HCT116 (cell line): Measurements from ENCODE around the gene CIITA. TPM values are rescaled to one million over a fixed set of nuclear protein-coding genes. Genes with fewer than 3 reads are reported as not detected.

Source experiments
- ATAC-seq: fragments of 200-7000 bp; cut with Tn5 transposase; 2 replicates; pipeline ENCODE4 v1.9.1; 2020; ENCODE audit warnings: mild to moderate bottlenecking, moderate library complexity
- BruUV-seq: library from RNA; stranded (reverse); fragments of 400-500 nt; replicated peaks from 2 replicates; lab custom pipeline; 2021; lab: Mats Ljungman, UMichigan
- CTCF ChIA-PET: fragments of 300-600 bp; sonication (Branson Sonifier 250); formaldehyde crosslinking; loops from one replicate; lab custom pipeline; 2021; ENCODE audit warnings: antibody characterized with exemption; lab: Charles Lee
- POLR2A ChIA-PET: fragments of 300-600, 350-600 bp; sonication (Branson Sonifier 250); formaldehyde crosslinking; loops from one replicate; lab custom pipeline; 2021; ENCODE audit warnings: antibody characterized with exemption; lab: Charles Lee
- RAD21 ChIA-PET, 2 experiments: fragments of 300-600 bp; sonication (Branson Sonifier 250); formaldehyde crosslinking; loops; one replicate each; lab custom pipeline; 2023; ENCODE audit warnings: low total read pairs in 2 of 2; ENCODE audit not compliant: uncharacterized antibody in 2 of 2, unreplicated experiment in 2 of 2, low non-redundant PET in 1 of 2; lab: Charles Lee
- DNase-seq: peaks from one replicate; pipeline ENCODE4 v3.0.0-alpha.2; 2010; ENCODE audit warnings: low read depth, low spot score
- H2AFZ ChIP-seq: fragments of 200-600 bp; shearing (Covaris generic), sonication (generic); 2 replicates; pipeline ENCODE4 v1.6.1; 2017; ENCODE audit warnings: low read depth, mixed run types, mixed read lengths, antibody characterized with exemption, low read length; ENCODE audit not compliant: poor library complexity, severe bottlenecking
- H3K27ac ChIP-seq: 2 replicates; pipeline ENCODE4 v1.5.1; 2012; ENCODE audit warnings: low read depth, low read length
- H3K27me3 ChIP-seq: fragments of 200-600 bp; sonication (generic); 2 replicates; pipeline ENCODE4 v1.6.1; 2016; ENCODE audit warnings: mixed run types, low read length, mixed read lengths; ENCODE audit not compliant: insufficient read depth
- H3K36me3 ChIP-seq, 2 experiments: fragments of 200-500 bp in 1 of 2; fragments of 200-600 bp in 1 of 2; sonication (Bioruptor generic) in 1 of 2; sonication (generic) in 1 of 2; 2 replicates each; pipeline versions ENCODE4 v1.5.1 to v1.6.1; 2014 to 2016; ENCODE audit warnings: low read length in 2 of 2, inconsistent platforms in 1 of 2, mixed read lengths in 1 of 2, mixed run types in 1 of 2; ENCODE audit not compliant: insufficient read depth in 2 of 2, control insufficient read depth in 1 of 2
- H3K4me1 ChIP-seq, 2 experiments: fragments of 200-600 bp in 1 of 2; sonication (generic) in 1 of 2; 2 replicates each; pipeline versions ENCODE4 v1.5.1 to v1.6.1; 2012 to 2017; ENCODE audit warnings: low read length in 2 of 2, inconsistent platforms in 1 of 2, mild to moderate bottlenecking in 1 of 2, mixed read lengths in 1 of 2, mixed run types in 1 of 2, moderate library complexity in 1 of 2; ENCODE audit not compliant: insufficient read depth in 2 of 2, control insufficient read depth in 1 of 2
- H3K4me2 ChIP-seq: fragments of 200-600 bp; sonication (generic); 2 replicates; pipeline ENCODE4 v1.6.1; 2017; ENCODE audit warnings: mixed run types, low read length, mixed read lengths
- H3K4me3 ChIP-seq, 2 experiments: fragments of 200-600 bp in 1 of 2; sonication (generic) in 1 of 2; replicated peaks in 1 of 2; 2 replicates each; pipeline ENCODE4 v1.5.1; 2011 to 2016; ENCODE audit warnings: low read length in 2 of 2, control low read depth in 1 of 2, low read depth in 1 of 2, mild to moderate bottlenecking in 1 of 2, mixed read lengths in 1 of 2, mixed run types in 1 of 2
- H3K79me2 ChIP-seq: fragments of 200-600 bp; sonication (generic); 2 replicates; pipeline ENCODE4 v1.6.1; 2017; ENCODE audit warnings: mild to moderate bottlenecking, mixed run types, low read length, moderate library complexity, mixed read lengths; ENCODE audit not compliant: insufficient read depth
- H3K9ac ChIP-seq: fragments of 200-600 bp; sonication (generic); 2 replicates; pipeline ENCODE4 v1.6.1; 2016; ENCODE audit warnings: low read length, mixed read lengths
- H3K9me2 ChIP-seq: fragments of 200-600 bp; sonication (generic), shearing (Covaris generic); 2 replicates; pipeline ENCODE4 v1.6.1; 2017; ENCODE audit warnings: mixed run types, mild to moderate bottlenecking, moderate library complexity; ENCODE audit not compliant: insufficient read depth
- H3K9me3 ChIP-seq, 2 experiments: fragments of 200-500 bp in 1 of 2; fragments of 200-600 bp in 1 of 2; sonication (Bioruptor generic) in 1 of 2; sonication (generic) in 1 of 2; 2 replicates each; pipeline ENCODE4 v1.6.1; 2014 to 2017; ENCODE audit warnings: low read length in 2 of 2, mixed read lengths in 2 of 2, inconsistent platforms in 1 of 2, low read depth in 1 of 2, mild to moderate bottlenecking in 1 of 2, mixed run types in 1 of 2, moderate library complexity in 1 of 2; ENCODE audit not compliant: control insufficient read depth in 1 of 2, insufficient read depth in 1 of 2
- H4K20me1 ChIP-seq: fragments of 200-600 bp; sonication (generic), shearing (Covaris generic); 2 replicates; pipeline ENCODE4 v1.6.1; 2017; ENCODE audit warnings: mixed run types, mild to moderate bottlenecking, moderate library complexity; ENCODE audit not compliant: insufficient read depth
- CBX3 ChIP-seq: IDR thresholded peaks from 2 replicates; pipeline ENCODE4 v1.6.1; 2012; ENCODE audit warnings: low read depth
- CEBPB ChIP-seq: IDR thresholded peaks from 2 replicates; pipeline ENCODE4 v1.6.1; 2012; ENCODE audit warnings: low read depth
- EGR1 ChIP-seq: IDR thresholded peaks from 2 replicates; pipeline ENCODE4 v1.6.1; 2012; ENCODE audit warnings: low read depth
- ELF1 ChIP-seq: IDR thresholded peaks from 2 replicates; pipeline ENCODE4 v1.6.1; 2012; ENCODE audit warnings: low read depth, borderline replicate concordance
- EZH2 ChIP-seq: fragments of 200-600 bp; sonication (generic); IDR thresholded peaks from 2 replicates; pipeline ENCODE4 v1.6.1; 2017; ENCODE audit warnings: antibody characterized with exemption, mixed run types
- FOSL1 ChIP-seq: IDR thresholded peaks from 2 replicates; pipeline ENCODE4 v1.6.1; 2012; ENCODE audit warnings: low read depth
- JUND ChIP-seq: IDR thresholded peaks from 2 replicates; pipeline ENCODE4 v1.6.1; 2012
- RAD21 ChIP-seq: IDR thresholded peaks from 2 replicates; pipeline ENCODE4 v1.6.1; 2012; ENCODE audit warnings: low read depth, mild to moderate bottlenecking
- SRF ChIP-seq: IDR thresholded peaks from 2 replicates; pipeline ENCODE4 v1.6.1; 2012; ENCODE audit warnings: low read depth
- YY1 ChIP-seq: IDR thresholded peaks from 2 replicates; pipeline ENCODE4 v1.6.1; 2011; ENCODE audit warnings: low read length, low read depth, moderate library complexity, mild to moderate bottlenecking; ENCODE audit not compliant: insufficient replicate concordance; ENCODE audit errors: extremely low read depth
- intact Hi-C: fragments of 100-400 bp; cut with micrococcal nuclease; formaldehyde crosslinking; loops from 2 replicates; pipeline ENCODE4 v1.10.0; 2022
- total RNA-seq: library from RNA; stranded (reverse); gene quantifications from one replicate; pipeline ENCODE4 v1.2.1, GENCODE V29; 2021; ENCODE audit not compliant: unreplicated experiment
- TF ChIP-seq, protein P1 (sequence below), 3 experiments: fragments of 200-600 bp in 1 of 3; sonication (generic) in 1 of 3; IDR thresholded peaks in 2 of 3; conservative IDR thresholded peaks in 1 of 3; 2 replicates each; pipeline ENCODE4 v1.5.1; 2012 to 2017; ENCODE audit warnings: low read depth in 2 of 3, low read length in 2 of 3, antibody characterized with exemption in 1 of 3, borderline replicate concordance in 1 of 3, control low read depth in 1 of 3, mild to moderate bottlenecking in 1 of 3, mixed read lengths in 1 of 3, mixed run types in 1 of 3, moderate library complexity in 1 of 3; ENCODE audit not compliant: insufficient read depth in 1 of 3
- TF ChIP-seq, protein P2 (sequence below): IDR thresholded peaks from 2 replicates; pipeline ENCODE4 v1.6.1; 2011; ENCODE audit warnings: mild to moderate bottlenecking, low read length, moderate library complexity; ENCODE audit not compliant: insufficient replicate concordance; ENCODE audit errors: extremely low read depth
- TF ChIP-seq, protein P3 (sequence below): IDR thresholded peaks from 2 replicates; pipeline ENCODE4 v1.6.1; 2012
- TF ChIP-seq, protein P4 (sequence below): IDR thresholded peaks from 2 replicates; pipeline ENCODE4 v1.6.1; 2012; ENCODE audit warnings: low read depth

CIITA gene
- total RNA-seq, 1 experiment from 2014 or later: 0.25 TPM

DNA sequence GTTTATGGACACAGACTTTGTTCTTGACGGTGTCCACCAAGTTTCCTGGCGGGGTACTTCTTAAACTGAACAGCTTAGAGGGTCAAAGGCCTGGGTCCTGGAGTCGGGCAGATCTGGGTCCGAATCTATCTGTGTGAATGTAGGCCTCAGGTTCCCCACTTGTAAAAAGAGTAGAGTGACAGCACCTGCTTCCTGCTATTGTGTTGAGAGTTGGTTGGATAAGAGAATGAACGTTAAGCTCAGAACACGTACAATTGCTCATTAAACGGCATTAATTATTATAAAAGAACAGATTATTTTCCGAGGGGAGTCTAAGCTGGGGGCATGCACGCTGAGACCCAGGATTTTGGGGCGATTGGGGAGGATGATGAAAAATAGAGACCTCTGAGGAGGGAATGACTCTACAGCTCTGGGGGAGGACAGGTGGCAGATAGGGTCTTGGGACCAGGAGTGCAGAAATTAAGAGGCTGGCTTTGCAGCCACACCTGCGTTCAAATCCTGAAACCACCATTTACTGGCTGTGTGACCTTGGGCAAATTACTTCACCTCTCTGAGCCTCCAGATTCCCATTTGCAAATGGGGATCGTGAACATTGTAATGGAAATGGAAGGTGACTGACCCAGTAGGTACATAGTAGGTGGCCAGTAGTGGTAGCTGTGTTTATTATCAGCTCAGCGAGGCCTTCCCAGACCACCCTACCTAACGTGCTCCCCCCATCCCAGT, 68.2 kb downstream of the CIITA start:
- Histone ChIP-seq H3K36me3 (no peaks in the 10 kb centered on the region), H4K20me1 (no peaks in the 10 kb centered on the region), H3K4me3 (peak overlapping the region; percentile 87 to 91)
- TF ChIP-seq, protein P1, sequence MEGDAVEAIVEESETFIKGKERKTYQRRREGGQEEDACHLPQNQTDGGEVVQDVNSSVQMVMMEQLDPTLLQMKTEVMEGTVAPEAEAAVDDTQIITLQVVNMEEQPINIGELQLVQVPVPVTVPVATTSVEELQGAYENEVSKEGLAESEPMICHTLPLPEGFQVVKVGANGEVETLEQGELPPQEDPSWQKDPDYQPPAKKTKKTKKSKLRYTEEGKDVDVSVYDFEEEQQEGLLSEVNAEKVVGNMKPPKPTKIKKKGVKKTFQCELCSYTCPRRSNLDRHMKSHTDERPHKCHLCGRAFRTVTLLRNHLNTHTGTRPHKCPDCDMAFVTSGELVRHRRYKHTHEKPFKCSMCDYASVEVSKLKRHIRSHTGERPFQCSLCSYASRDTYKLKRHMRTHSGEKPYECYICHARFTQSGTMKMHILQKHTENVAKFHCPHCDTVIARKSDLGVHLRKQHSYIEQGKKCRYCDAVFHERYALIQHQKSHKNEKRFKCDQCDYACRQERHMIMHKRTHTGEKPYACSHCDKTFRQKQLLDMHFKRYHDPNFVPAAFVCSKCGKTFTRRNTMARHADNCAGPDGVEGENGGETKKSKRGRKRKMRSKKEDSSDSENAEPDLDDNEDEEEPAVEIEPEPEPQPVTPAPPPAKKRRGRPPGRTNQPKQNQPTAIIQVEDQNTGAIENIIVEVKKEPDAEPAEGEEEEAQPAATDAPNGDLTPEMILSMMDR (IDR thresholded peaks at IDR 0.05 in 2 of 3, conservative IDR thresholded peaks at IDR 0.05 in 1 of 3; ENCODE audit: borderline replicate concordance in 1 of 3, insufficient read depth in 1 of 3, low read depth in 2 of 3, low read length in 2 of 3): no peak
- TF ChIP-seq, protein P2, sequence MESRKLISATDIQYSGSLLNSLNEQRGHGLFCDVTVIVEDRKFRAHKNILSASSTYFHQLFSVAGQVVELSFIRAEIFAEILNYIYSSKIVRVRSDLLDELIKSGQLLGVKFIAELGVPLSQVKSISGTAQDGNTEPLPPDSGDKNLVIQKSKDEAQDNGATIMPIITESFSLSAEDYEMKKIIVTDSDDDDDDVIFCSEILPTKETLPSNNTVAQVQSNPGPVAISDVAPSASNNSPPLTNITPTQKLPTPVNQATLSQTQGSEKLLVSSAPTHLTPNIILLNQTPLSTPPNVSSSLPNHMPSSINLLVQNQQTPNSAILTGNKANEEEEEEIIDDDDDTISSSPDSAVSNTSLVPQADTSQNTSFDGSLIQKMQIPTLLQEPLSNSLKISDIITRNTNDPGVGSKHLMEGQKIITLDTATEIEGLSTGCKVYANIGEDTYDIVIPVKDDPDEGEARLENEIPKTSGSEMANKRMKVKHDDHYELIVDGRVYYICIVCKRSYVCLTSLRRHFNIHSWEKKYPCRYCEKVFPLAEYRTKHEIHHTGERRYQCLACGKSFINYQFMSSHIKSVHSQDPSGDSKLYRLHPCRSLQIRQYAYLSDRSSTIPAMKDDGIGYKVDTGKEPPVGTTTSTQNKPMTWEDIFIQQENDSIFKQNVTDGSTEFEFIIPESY: no peak
- no peak for TF ChIP-seq RAD21
- TF ChIP-seq JUND: no peak
- no peak for TF ChIP-seq YY1
- no peak for TF ChIP-seq ELF1
- no peak for TF ChIP-seq CBX3
- TF ChIP-seq EZH2: no peak
- TF ChIP-seq SRF: no peak
- TF ChIP-seq EGR1: no peak
- TF ChIP-seq CEBPB: no peak
- TF ChIP-seq FOSL1: no peak
- TF ChIP-seq, protein P3, sequence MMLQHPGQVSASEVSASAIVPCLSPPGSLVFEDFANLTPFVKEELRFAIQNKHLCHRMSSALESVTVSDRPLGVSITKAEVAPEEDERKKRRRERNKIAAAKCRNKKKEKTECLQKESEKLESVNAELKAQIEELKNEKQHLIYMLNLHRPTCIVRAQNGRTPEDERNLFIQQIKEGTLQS: no peak
- TF ChIP-seq, protein P4, sequence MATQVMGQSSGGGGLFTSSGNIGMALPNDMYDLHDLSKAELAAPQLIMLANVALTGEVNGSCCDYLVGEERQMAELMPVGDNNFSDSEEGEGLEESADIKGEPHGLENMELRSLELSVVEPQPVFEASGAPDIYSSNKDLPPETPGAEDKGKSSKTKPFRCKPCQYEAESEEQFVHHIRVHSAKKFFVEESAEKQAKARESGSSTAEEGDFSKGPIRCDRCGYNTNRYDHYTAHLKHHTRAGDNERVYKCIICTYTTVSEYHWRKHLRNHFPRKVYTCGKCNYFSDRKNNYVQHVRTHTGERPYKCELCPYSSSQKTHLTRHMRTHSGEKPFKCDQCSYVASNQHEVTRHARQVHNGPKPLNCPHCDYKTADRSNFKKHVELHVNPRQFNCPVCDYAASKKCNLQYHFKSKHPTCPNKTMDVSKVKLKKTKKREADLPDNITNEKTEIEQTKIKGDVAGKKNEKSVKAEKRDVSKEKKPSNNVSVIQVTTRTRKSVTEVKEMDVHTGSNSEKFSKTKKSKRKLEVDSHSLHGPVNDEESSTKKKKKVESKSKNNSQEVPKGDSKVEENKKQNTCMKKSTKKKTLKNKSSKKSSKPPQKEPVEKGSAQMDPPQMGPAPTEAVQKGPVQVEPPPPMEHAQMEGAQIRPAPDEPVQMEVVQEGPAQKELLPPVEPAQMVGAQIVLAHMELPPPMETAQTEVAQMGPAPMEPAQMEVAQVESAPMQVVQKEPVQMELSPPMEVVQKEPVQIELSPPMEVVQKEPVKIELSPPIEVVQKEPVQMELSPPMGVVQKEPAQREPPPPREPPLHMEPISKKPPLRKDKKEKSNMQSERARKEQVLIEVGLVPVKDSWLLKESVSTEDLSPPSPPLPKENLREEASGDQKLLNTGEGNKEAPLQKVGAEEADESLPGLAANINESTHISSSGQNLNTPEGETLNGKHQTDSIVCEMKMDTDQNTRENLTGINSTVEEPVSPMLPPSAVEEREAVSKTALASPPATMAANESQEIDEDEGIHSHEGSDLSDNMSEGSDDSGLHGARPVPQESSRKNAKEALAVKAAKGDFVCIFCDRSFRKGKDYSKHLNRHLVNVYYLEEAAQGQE: no peak
- TF ChIP-seq, all 23 proteins: peak for 0
- POLR2A ChIA-PET: no interaction called here
- H3K27ac ChIP-seq: no peak overlapping the region; the same call in 1 of the 2 replicates
- no peak for DNase-seq
- no TSS peak for BruUV-seq
- H2AFZ ChIP-seq: no peak overlapping the region
- peaks cover 65% of the 10 kb centered on the region for H3K79me2 ChIP-seq
- RAD21 ChIA-PET: no interaction called here
- no peaks in the 10 kb centered on the region for H3K9me2 ChIP-seq
- CTCF ChIA-PET: no interaction called here
- no peaks in the 10 kb centered on the region for H3K27me3 ChIP-seq
- peak overlapping the region; percentile 94 for H3K4me2 ChIP-seq
- intact Hi-C loops: no loop called here
- ATAC-seq: no peak
- peak overlapping the region; percentile 69 for H3K9ac ChIP-seq
- H3K9me3 ChIP-seq: no peaks in the 10 kb centered on the region
- H3K4me1 ChIP-seq: peaks cover 41 to 67% of the 10 kb centered on the region in 2 experiments
